Naive thymus-derived CD4-positive, alpha-beta T cell (primary cell): ENCODE results near the gene TARP.

ENCODE experiments used
- ATAC-seq: fragments of 150-1000 bp; cut with Tn5 transposase; 2 replicates; pipeline ENCODE4 v1.10.0; 2021; ENCODE audit warnings: mild to moderate bottlenecking, moderate library complexity
- CTCF ChIA-PET: fragments of 350-600 bp; sonication (Branson Sonifier 250); formaldehyde crosslinking; loops from one replicate; lab custom pipeline; 2021; ENCODE audit warnings: antibody characterized with exemption; lab: Charles Lee
- POLR2A ChIA-PET: fragments of 350-600 bp; sonication (Branson Sonifier 250); formaldehyde crosslinking; loops from one replicate; lab custom pipeline; 2021; ENCODE audit warnings: antibody characterized with exemption, inconsistent platforms; lab: Charles Lee
- DNase-seq, 9 donors: peaks; one replicate each; pipeline versions ENCODE4 v3.0.0 to v3.0.0-alpha.2; 2020 to 2022; ENCODE audit warnings: mixed read lengths in 1 of 9
- H3K27ac ChIP-seq: one replicate; pipeline ENCODE4 v1.7.0; 2013; ENCODE audit warnings: mild to moderate bottlenecking, low read depth, low read length, moderate library complexity
- H3K27me3 ChIP-seq, 2 donors: one replicate each; pipeline ENCODE4 v1.7.0; 2013; ENCODE audit warnings: low read length in 2 of 2, mild to moderate bottlenecking in 2 of 2, moderate library complexity in 2 of 2; ENCODE audit not compliant: control insufficient read depth in 2 of 2, insufficient read depth in 2 of 2
- H3K36me3 ChIP-seq, 3 experiments: 1 replicate in 2 of 3; 2 replicates in 1 of 3; pipeline ENCODE4 v1.7.0; 2013; ENCODE audit warnings: low read length in 3 of 3, mild to moderate bottlenecking in 3 of 3, moderate library complexity in 1 of 3; ENCODE audit not compliant: insufficient read depth in 3 of 3, control insufficient read depth in 2 of 3
- H3K4me1 ChIP-seq, 2 donors: one replicate each; pipeline ENCODE4 v1.7.0; 2013; ENCODE audit warnings: low read length in 2 of 2, mild to moderate bottlenecking in 2 of 2, moderate library complexity in 1 of 2; ENCODE audit not compliant: control insufficient read depth in 2 of 2, insufficient read depth in 2 of 2
- H3K4me3 ChIP-seq: 2 replicates; pipeline ENCODE4 v1.7.0; 2013; ENCODE audit warnings: mild to moderate bottlenecking, low read length
- H3K9me3 ChIP-seq, 3 experiments: 1 replicate in 2 of 3; 2 replicates in 1 of 3; pipeline ENCODE4 v1.7.0; 2013; ENCODE audit warnings: low read length in 3 of 3; ENCODE audit not compliant: control insufficient read depth in 2 of 3
- H3K27ac Mint-ChIP-seq, 9 donors: one replicate each; pipeline ENCODE4 v1.8.0; 2020 to 2022; ENCODE audit warnings: mixed read lengths in 9 of 9, mild to moderate bottlenecking in 8 of 9, moderate library complexity in 5 of 9, inconsistent platforms in 2 of 9
- H3K27me3 Mint-ChIP-seq, 5 donors: one replicate each; pipeline ENCODE4 v1.8.0; 2021 to 2022; ENCODE audit warnings: mixed read lengths in 5 of 5, mild to moderate bottlenecking in 1 of 5
- H3K36me3 Mint-ChIP-seq, 5 donors: one replicate each; pipeline ENCODE4 v1.8.0; 2020 to 2022; ENCODE audit warnings: mixed read lengths in 5 of 5, mild to moderate bottlenecking in 3 of 5, inconsistent platforms in 1 of 5
- H3K4me1 Mint-ChIP-seq, 7 donors: one replicate each; pipeline ENCODE4 v1.8.0; 2020 to 2022; ENCODE audit warnings: mixed read lengths in 7 of 7, mild to moderate bottlenecking in 3 of 7, inconsistent platforms in 1 of 7
- H3K4me3 Mint-ChIP-seq, 10 donors: one replicate each; pipeline ENCODE4 v1.8.0; 2020 to 2022; ENCODE audit warnings: mild to moderate bottlenecking in 10 of 10, mixed read lengths in 10 of 10, moderate library complexity in 6 of 10, inconsistent platforms in 2 of 10
- H3K9me3 Mint-ChIP-seq, 11 donors: one replicate each; pipeline ENCODE4 v1.8.0; 2020 to 2022; ENCODE audit warnings: mixed read lengths in 11 of 11, mild to moderate bottlenecking in 4 of 11, inconsistent platforms in 1 of 11, moderate library complexity in 1 of 11
- intact Hi-C, 2 donors: fragments of 100-400 bp; cut with micrococcal nuclease; formaldehyde crosslinking; loops; one replicate each; pipeline ENCODE4 v1.15.1; 2023

The TARP gene

DNA sequence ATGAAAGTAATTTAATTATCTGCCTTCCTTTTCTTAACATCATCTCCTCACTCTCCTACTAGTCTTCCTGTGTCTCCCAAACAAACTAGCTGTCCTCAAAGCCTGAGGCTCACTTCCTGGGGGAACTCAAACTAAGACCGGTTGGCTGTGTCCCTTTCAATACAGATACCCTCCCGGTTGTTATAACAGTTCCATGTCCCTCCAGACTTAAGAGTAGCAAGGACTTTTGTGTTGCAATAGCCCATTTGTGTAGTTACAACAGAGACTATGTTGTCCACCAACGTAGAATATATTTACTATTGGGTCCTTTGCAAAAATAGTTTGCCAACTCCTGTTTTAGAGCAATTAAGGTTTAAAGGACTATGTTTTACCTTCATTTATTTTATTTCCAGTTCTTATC is 8.6 kb upstream of the TARP start:
- H3K27ac ChIP-seq = no peak overlapping the region
- H3K27me3 ChIP-seq = no peaks in the 10 kb centered on the region
- Mint-ChIP-seq H3K27ac (no peak overlapping the region), H3K4me1 (peaks cover 0 to 31% (median 0%) of the 10 kb centered on the region in 7 donors), H3K27me3 (no peaks in the 10 kb centered on the region), H3K4me3 (no peak overlapping the region), H3K36me3 (no peaks in the 10 kb centered on the region), H3K9me3 (no peaks in the 10 kb centered on the region)
- H3K9me3 ChIP-seq = no peaks in the 10 kb centered on the region
- ChIA-PET POLR2A (no interaction called here), CTCF (no interaction called here)
- intact Hi-C loops = no loop called here
- H3K4me1 ChIP-seq = no peaks in the 10 kb centered on the region
- H3K4me3 ChIP-seq = no peak overlapping the region
- no peak for ATAC-seq
- DNase-seq = no peak
- H3K36me3 ChIP-seq = no peaks in the 10 kb centered on the region

DNA sequence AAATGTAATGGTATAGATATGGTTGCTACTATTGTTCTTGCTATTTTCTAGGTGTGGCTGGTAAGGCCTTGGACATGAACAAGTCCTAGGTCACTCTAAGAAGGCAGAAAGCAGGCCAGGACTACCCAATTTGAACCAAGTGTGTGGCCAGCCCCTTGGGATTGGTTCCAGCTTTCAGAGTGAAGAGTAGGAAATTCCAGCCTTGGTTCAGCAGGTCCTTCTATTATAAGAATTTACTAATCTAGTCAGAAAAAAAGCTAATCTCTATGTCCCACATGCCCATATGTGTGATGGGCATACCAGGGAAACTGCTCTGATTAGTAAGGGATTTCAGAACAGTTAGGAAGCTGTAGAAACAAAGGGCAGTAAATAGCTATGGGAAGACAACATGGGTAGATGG is 7.8 kb upstream of the TARP start:
- H3K27me3 Mint-ChIP-seq = no peaks in the 10 kb centered on the region

DNA sequence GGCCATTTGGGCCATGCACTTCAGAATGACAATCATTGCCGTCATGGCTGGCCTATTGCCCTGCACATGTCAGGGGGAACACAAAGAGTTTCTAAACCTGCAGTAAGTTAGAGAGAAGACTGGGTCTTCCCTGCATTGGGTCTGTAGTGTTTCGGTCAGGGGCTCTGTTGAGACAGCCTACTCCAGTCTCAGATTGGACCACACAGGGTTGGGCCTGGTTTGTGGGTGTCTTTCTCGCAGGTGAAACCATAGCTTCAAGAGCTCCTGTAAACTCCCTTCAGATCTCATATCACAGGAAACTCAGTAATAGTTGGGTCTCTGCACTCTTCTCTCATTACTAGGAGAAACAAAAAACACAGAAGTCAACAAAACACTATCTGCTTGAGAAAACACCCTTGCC is 7.3 kb upstream of the TARP start:
- Mint-ChIP-seq H3K4me3 (peak overlapping the region in 1 of 10 donors; percentile 36), H3K27ac (peak overlapping the region in 2 of 9 donors; percentile 41 to 84), H3K27me3 (no peaks in the 10 kb centered on the region), H3K4me1 (peaks cover 0 to 31% (median 0%) of the 10 kb centered on the region in 7 donors), H3K9me3 (no peaks in the 10 kb centered on the region), H3K36me3 (no peaks in the 10 kb centered on the region)
- Histone ChIP-seq H3K9me3 (no peaks in the 10 kb centered on the region), H3K27ac (no peak overlapping the region), H3K27me3 (no peaks in the 10 kb centered on the region), H3K4me3 (no peak overlapping the region), H3K36me3 (no peaks in the 10 kb centered on the region), H3K4me1 (no peaks in the 10 kb centered on the region)
- CTCF ChIA-PET = no interaction called here
- intact Hi-C loops = no loop called here
- DNase-seq (no peak), ATAC-seq (peak; percentile 67)
- POLR2A ChIA-PET = no interaction called here

More for the DNA sequence above, 7.8 kb upstream of the TARP start:
- Histone ChIP-seq H3K4me3 (no peak overlapping the region), H3K9me3 (no peaks in the 10 kb centered on the region), H3K36me3 (no peaks in the 10 kb centered on the region), H3K27me3 (no peaks in the 10 kb centered on the region), H3K4me1 (no peaks in the 10 kb centered on the region), H3K27ac (no peak overlapping the region)
- CTCF ChIA-PET = no interaction called here
- Mint-ChIP-seq H3K27ac (peak overlapping the region in 2 of 9 donors; percentile 18 to 84), H3K4me1 (peaks cover 0 to 31% (median 0%) of the 10 kb centered on the region in 7 donors), H3K4me3 (no peak overlapping the region), H3K9me3 (no peaks in the 10 kb centered on the region), H3K36me3 (no peaks in the 10 kb centered on the region)
- no peak for DNase-seq
- intact Hi-C loops = no loop called here
- no peak for ATAC-seq
- POLR2A ChIA-PET = no interaction called here

DNA sequence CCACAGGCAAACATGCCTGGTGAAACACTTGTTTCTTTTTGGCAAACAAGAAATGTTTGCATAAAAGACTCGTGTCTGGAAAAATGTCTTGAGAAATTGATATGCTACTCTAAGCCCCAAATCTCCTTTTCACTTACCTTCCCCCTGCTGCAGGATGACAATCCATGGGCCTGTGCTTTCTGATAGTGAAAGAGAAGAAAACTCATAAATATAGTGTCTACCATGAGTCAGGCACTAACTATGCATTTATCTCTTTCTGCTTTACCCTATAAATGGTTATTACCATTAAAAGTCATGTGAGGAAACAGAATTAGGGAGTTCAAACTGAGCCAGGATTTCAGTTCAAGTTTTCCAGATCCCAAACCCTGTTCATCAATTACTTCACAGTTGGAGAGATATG is 6.6 kb upstream of the TARP start:
- ATAC-seq (no peak), DNase-seq (no peak)
- no peaks in the 10 kb centered on the region for H3K27me3 ChIP-seq
- Mint-ChIP-seq H3K27me3 (no peaks in the 10 kb centered on the region), H3K27ac (no peak overlapping the region), H3K4me3 (no peak overlapping the region), H3K4me1 (peaks cover 0 to 31% (median 0%) of the 10 kb centered on the region in 7 donors), H3K9me3 (no peaks in the 10 kb centered on the region), H3K36me3 (no peaks in the 10 kb centered on the region)
- H3K36me3 ChIP-seq = no peaks in the 10 kb centered on the region
- ChIA-PET POLR2A (no interaction called here), CTCF (no interaction called here)
- H3K9me3 ChIP-seq = no peaks in the 10 kb centered on the region
- H3K4me1 ChIP-seq = no peaks in the 10 kb centered on the region
- intact Hi-C loops = no loop called here
- H3K4me3 ChIP-seq = no peak overlapping the region
- H3K27ac ChIP-seq = no peak overlapping the region

DNA sequence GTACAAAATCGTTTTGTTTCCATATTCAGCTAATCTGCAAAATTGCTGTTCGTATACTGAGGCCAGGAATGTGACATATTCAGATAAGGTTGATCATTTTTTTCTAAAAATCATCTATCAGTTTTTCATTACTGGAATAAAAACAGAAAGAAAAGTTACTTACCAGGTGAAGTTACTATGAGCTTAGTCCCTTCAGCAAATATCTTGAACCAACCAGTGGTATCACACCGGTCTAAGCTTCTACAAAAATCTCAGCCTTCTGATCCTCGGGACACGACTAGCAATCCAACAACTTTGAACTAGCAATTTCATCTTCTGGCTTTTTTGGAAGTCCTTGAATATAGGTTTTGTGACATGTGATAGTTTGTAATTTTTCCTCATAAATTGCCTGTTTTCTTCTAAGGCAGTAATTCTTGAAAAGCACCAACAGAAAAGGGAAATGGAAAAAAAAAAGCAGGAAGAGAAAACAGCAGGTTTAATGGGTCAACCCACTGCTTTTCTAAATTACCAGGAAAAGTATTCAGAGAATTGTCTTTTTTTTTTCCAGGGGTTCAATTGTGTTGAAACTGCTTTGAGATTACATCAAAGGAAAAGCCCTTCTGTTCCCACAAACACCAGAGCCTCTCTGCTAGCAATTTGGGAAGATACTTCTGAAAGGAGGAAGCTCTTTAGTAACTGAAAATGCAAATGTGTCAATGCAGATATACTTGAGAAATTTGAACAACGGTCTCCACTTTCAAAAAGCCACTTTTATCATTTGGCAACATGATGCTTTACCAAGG is 2.9 kb upstream of the TARP start:
- H3K36me3 Mint-ChIP-seq = no peaks in the 10 kb centered on the region
- H3K9me3 Mint-ChIP-seq = no peaks in the 10 kb centered on the region
- POLR2A ChIA-PET = no interaction called here
- Histone ChIP-seq H3K9me3 (no peaks in the 10 kb centered on the region), H3K4me1 (no peaks in the 10 kb centered on the region), H3K4me3 (no peak overlapping the region), H3K36me3 (no peaks in the 10 kb centered on the region), H3K27me3 (no peaks in the 10 kb centered on the region), H3K27ac (no peak overlapping the region)
- H3K4me3 Mint-ChIP-seq = peak overlapping the region in 5 of 10 donors; percentile 7 to 86 (median 53)
- DNase-seq = no peak
- CTCF ChIA-PET = no interaction called here
- intact Hi-C loops = no loop called here
- peaks cover 0 to 13% (median 0%) of the 10 kb centered on the region in 7 donors for H3K4me1 Mint-ChIP-seq
- ATAC-seq = no peak
- peak overlapping the region in 1 of 9 donors; percentile 8 for H3K27ac Mint-ChIP-seq
- no peaks in the 10 kb centered on the region for H3K27me3 Mint-ChIP-seq

- H3K27me3 ChIP-seq = no peaks in the 10 kb centered on the region
- no peaks in the 10 kb centered on the region for H3K9me3 ChIP-seq
- H3K4me3 ChIP-seq = no peak overlapping the region
- intact Hi-C loops = loop anchor here in 1 of 2 donors (2.0 to 5.0 kb wide), 2 partner anchors 26 to 42 kb away; no protein-coding TSS in a partner anchor
- Mint-ChIP-seq H3K4me3 (peak overlapping the region in 5 of 10 donors; percentile 6 to 86 (median 29)), H3K4me1 (peaks cover 0 to 2% (median 0%) of the 10 kb centered on the region in 7 donors), H3K9me3 (no peaks in the 10 kb centered on the region), H3K27me3 (no peaks in the 10 kb centered on the region), H3K27ac (no peak overlapping the region), H3K36me3 (no peaks in the 10 kb centered on the region)
- POLR2A ChIA-PET = no interaction called here
- CTCF ChIA-PET = no interaction called here
- DNase-seq = no peak
- no peaks in the 10 kb centered on the region for H3K36me3 ChIP-seq
- H3K4me1 ChIP-seq = no peaks in the 10 kb centered on the region
- ATAC-seq = no peak
- no peak overlapping the region for H3K27ac ChIP-seq
These were observed 1.6 kb upstream of the TARP start for GRCh38 chr7:38274927-38275620.
